ENCODE results near the gene FADS6. TPM values are rescaled to one million over a fixed set of nuclear protein-coding genes. Genes with fewer than 3 reads are reported as not detected.

FADS6 gene
- total and polyA plus RNA-seq, 2 of the 13 experiments (the other 11 are each of a cell fraction or from before 2014, with no cell fraction given): 0.11 TPM

DNA sequence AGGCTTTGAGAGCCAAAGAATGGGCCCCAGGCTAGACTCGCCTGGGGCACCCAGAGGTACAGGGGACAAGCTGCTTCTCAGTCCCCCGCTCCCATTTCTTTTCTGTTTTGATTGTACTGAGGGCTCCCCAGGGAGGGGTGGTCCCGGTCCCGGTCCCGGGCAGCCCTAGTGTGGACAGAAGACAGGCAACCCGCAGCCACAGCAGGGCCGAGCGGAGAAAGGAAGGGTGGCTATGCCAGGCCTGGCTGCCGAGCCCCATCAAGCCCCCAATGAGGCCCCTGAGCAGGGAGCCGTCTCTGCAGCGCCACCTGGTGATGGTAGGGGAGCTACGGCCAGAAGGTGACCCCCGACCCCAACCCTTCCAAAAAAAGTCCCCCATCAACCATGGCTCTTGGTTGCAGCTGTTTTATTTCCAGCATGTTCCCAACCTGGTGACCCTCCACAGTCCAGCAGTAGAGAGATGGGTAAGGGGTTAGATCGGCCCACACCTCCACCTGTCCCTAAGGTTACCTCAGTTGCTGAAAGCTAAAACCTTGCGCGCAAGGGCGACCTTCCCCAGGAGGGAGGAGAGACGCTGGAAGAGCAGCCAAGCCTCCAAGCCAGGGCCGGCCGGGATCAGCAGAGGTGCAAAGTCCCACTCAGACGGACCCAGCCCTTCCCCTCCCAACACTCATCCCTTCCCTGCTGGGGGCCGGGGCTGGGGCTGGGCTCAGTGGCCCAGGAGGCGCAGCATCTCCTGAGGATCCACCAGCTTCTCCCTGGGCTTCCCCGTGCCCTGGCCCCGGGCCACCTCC, 31.1 kb downstream of the FADS6 start (continued):
- TF ChIP-seq, protein P1, sequence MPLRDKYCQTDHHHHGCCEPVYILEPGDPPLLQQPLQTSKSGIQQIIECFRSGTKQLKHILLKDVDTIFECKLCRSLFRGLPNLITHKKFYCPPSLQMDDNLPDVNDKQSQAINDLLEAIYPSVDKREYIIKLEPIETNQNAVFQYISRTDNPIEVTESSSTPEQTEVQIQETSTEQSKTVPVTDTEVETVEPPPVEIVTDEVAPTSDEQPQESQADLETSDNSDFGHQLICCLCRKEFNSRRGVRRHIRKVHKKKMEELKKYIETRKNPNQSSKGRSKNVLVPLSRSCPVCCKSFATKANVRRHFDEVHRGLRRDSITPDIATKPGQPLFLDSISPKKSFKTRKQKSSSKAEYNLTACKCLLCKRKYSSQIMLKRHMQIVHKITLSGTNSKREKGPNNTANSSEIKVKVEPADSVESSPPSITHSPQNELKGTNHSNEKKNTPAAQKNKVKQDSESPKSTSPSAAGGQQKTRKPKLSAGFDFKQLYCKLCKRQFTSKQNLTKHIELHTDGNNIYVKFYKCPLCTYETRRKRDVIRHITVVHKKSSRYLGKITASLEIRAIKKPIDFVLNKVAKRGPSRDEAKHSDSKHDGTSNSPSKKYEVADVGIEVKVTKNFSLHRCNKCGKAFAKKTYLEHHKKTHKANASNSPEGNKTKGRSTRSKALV (CRISPR knock-in tag; IDR thresholded peaks at IDR 0.05): no peak
- TF ChIP-seq, protein P2, sequence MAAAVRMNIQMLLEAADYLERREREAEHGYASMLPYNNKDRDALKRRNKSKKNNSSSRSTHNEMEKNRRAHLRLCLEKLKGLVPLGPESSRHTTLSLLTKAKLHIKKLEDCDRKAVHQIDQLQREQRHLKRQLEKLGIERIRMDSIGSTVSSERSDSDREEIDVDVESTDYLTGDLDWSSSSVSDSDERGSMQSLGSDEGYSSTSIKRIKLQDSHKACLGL (CRISPR knock-in tag; IDR thresholded peaks at IDR 0.05): no peak
- TF ChIP-seq PRPF4 (IDR thresholded peaks at IDR 0.05; ENCODE audit: low read depth, low read length, poor library complexity, severe bottlenecking) (no peak), ZNF550 (CRISPR knock-in tag; IDR thresholded peaks at IDR 0.05; ENCODE audit: borderline replicate concordance) (no peak), ZNF468 (CRISPR knock-in tag; IDR thresholded peaks at IDR 0.05) (no peak), DNMT3B (CRISPR knock-in tag; conservative IDR thresholded peaks at IDR 0.05) (no peak), AHR (CRISPR knock-in tag; IDR thresholded peaks at IDR 0.05) (no peak), ISL2 (CRISPR knock-in tag; IDR thresholded peaks at IDR 0.05) (no peak), MAFG (CRISPR knock-in tag; IDR thresholded peaks at IDR 0.05) (no peak), ZSCAN12 (CRISPR knock-in tag; IDR thresholded peaks at IDR 0.05) (no peak), TCF7 (IDR thresholded peaks at IDR 0.05; ENCODE audit: low read depth) (no peak), KAT8 (CRISPR knock-in tag; IDR thresholded peaks at IDR 0.05) (no peak), FOSL2 (CRISPR knock-in tag; IDR thresholded peaks at IDR 0.05) (0 out of 2 replicates have a peak, but pooled peaks have one; percentile 3), ATF1 (CRISPR knock-in tag; IDR thresholded peaks at IDR 0.05) (no peak), TAF1 (CRISPR knock-in tag; IDR thresholded peaks at IDR 0.05) (peak; percentile 14; the same call in 1 of the 2 replicates), ZFP36 (IDR thresholded peaks at IDR 0.05; ENCODE audit: borderline replicate concordance, low read depth, low read length, partially characterized antibody) (no peak), MAZ (IDR thresholded peaks at IDR 0.05; ENCODE audit: borderline replicate concordance, low read depth, low read length) (no peak), MAZ (CRISPR knock-in tag; IDR thresholded peaks at IDR 0.05; ENCODE audit: low read depth) (no peak), ZNF891 (CRISPR knock-in tag; IDR thresholded peaks at IDR 0.05) (0 out of 2 replicates have a peak, but pooled peaks have one; percentile 23), NFE2 (CRISPR knock-in tag; IDR thresholded peaks at IDR 0.05) (no peak), GFI1 (CRISPR knock-in tag; IDR thresholded peaks at IDR 0.05; ENCODE audit: borderline replicate concordance) (no peak), ZFP90 (CRISPR knock-in tag; IDR thresholded peaks at IDR 0.05; ENCODE audit: borderline replicate concordance) (no peak), PTBP1 (IDR thresholded peaks at IDR 0.05; ENCODE audit: low read depth, low read length, poor library complexity, severe bottlenecking) (no peak), ZC3H4 (CRISPR knock-in tag; IDR thresholded peaks at IDR 0.05; ENCODE audit: borderline replicate concordance) (no peak), ZNF546 (CRISPR knock-in tag; conservative IDR thresholded peaks at IDR 0.05) (no peak)
- TF ChIP-seq, protein P3, sequence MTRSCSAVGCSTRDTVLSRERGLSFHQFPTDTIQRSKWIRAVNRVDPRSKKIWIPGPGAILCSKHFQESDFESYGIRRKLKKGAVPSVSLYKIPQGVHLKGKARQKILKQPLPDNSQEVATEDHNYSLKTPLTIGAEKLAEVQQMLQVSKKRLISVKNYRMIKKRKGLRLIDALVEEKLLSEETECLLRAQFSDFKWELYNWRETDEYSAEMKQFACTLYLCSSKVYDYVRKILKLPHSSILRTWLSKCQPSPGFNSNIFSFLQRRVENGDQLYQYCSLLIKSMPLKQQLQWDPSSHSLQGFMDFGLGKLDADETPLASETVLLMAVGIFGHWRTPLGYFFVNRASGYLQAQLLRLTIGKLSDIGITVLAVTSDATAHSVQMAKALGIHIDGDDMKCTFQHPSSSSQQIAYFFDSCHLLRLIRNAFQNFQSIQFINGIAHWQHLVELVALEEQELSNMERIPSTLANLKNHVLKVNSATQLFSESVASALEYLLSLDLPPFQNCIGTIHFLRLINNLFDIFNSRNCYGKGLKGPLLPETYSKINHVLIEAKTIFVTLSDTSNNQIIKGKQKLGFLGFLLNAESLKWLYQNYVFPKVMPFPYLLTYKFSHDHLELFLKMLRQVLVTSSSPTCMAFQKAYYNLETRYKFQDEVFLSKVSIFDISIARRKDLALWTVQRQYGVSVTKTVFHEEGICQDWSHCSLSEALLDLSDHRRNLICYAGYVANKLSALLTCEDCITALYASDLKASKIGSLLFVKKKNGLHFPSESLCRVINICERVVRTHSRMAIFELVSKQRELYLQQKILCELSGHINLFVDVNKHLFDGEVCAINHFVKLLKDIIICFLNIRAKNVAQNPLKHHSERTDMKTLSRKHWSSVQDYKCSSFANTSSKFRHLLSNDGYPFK (CRISPR knock-in tag; IDR thresholded peaks at IDR 0.05; ENCODE audit: borderline replicate concordance): no peak
